HEK293 (cell line): Measurements from ENCODE around the gene REM2.

Experiments used
- CTCF ChIA-PET: fragments of 350-600 bp; formaldehyde crosslinking; extraction: SDS; loops from one replicate; lab custom pipeline; 2021; ENCODE audit warnings: antibody characterized with exemption; lab: Yijun Ruan, JAX
- POLR2A ChIA-PET: fragments of 300-600 bp; formaldehyde crosslinking; extraction: SDS; loops from one replicate; lab custom pipeline; 2020; ENCODE audit warnings: antibody characterized with exemption, inconsistent platforms; lab: Yijun Ruan, JAX
- H3K27ac ChIP-seq: fragments of 200-500 bp; sonication (Bioruptor generic); 2 replicates; pipeline ENCODE4 v1.5.1; 2014; ENCODE audit warnings: low read depth, low read length, control low read depth, inconsistent platforms; ENCODE audit errors: extremely low read depth
- H3K36me3 ChIP-seq, 2 experiments: fragments of 200-500 bp in 1 of 2; sonication (Bioruptor generic) in 1 of 2; 1 replicate in 1 of 2; 2 replicates in 1 of 2; pipeline ENCODE4 v1.5.1; 2014 to 2017; ENCODE audit warnings: inconsistent platforms in 2 of 2, low read length in 2 of 2; ENCODE audit not compliant: control insufficient read depth in 2 of 2, insufficient read depth in 1 of 2
- H3K4me1 ChIP-seq: fragments of 200-500 bp; sonication (Bioruptor generic); 2 replicates; pipeline ENCODE4 v1.5.1; 2014; ENCODE audit warnings: mild to moderate bottlenecking, low read length, inconsistent platforms; ENCODE audit not compliant: control insufficient read depth, insufficient read depth
- H3K4me3 ChIP-seq: 2 replicates; pipeline ENCODE4 v1.5.1; 2011; ENCODE audit warnings: low read depth, mild to moderate bottlenecking, control low read depth, low read length, moderate library complexity
- H3K9me3 ChIP-seq: fragments of 200-500 bp; sonication (Bioruptor generic); 2 replicates; pipeline ENCODE4 v1.5.1; 2014; ENCODE audit warnings: low read depth, low read length, inconsistent platforms; ENCODE audit not compliant: control insufficient read depth, insufficient read depth
- KLF16 ChIP-seq: fragments of 450-650 bp; formaldehyde crosslinking; IDR thresholded peaks from 2 replicates; pipeline ENCODE4 v1.5.1; 2017; ENCODE audit warnings: missing biosample characterization, missing genetic modification characterization
- SCRT2 ChIP-seq: fragments of 450-650 bp; formaldehyde crosslinking; IDR thresholded peaks from 2 replicates; pipeline ENCODE4 v1.5.1; 2016; ENCODE audit warnings: missing biosample characterization, missing genetic modification characterization
- SETDB1 ChIP-seq: IDR thresholded peaks from one replicate; pipeline ENCODE4 v1.6.1; 2017; ENCODE audit warnings: mild to moderate bottlenecking, low read length, moderate library complexity, mixed read lengths; ENCODE audit not compliant: insufficient read length
- SP2 ChIP-seq: fragments of 450-650 bp; formaldehyde crosslinking; IDR thresholded peaks from 2 replicates; pipeline ENCODE4 v1.5.1; 2016; ENCODE audit warnings: missing biosample characterization, missing genetic modification characterization
- YY1 ChIP-seq: fragments of 450-650 bp; formaldehyde crosslinking; IDR thresholded peaks from 2 replicates; pipeline ENCODE4 v1.5.1; 2018; ENCODE audit warnings: missing biosample characterization, missing genetic modification characterization
- ZBTB1 ChIP-seq: fragments of 450-650 bp; formaldehyde crosslinking; IDR thresholded peaks from 2 replicates; pipeline ENCODE4 v1.5.1; 2016; ENCODE audit warnings: missing biosample characterization, missing genetic modification characterization
- ZBTB21 ChIP-seq: fragments of 450-650 bp; formaldehyde crosslinking; IDR thresholded peaks from 2 replicates; pipeline ENCODE4 v1.5.1; 2017; ENCODE audit warnings: missing biosample characterization, missing genetic modification characterization
- ZNF133 ChIP-seq: fragments of 450-650 bp; formaldehyde crosslinking; IDR thresholded peaks from 2 replicates; pipeline ENCODE4 v1.5.1; 2016; ENCODE audit warnings: missing biosample characterization, missing genetic modification characterization
- ZNF138 ChIP-seq: fragments of 450-650 bp; formaldehyde crosslinking; IDR thresholded peaks from 2 replicates; pipeline ENCODE4 v1.5.1; 2016; ENCODE audit warnings: missing biosample characterization, missing genetic modification characterization, borderline replicate concordance
- ZNF174 ChIP-seq: fragments of 450-650 bp; formaldehyde crosslinking; IDR thresholded peaks from 2 replicates; pipeline ENCODE4 v1.5.0; 2017; ENCODE audit warnings: missing biosample characterization, mild to moderate bottlenecking, missing genetic modification characterization
- ZNF23 ChIP-seq: fragments of 450-650 bp; formaldehyde crosslinking; IDR thresholded peaks from 2 replicates; pipeline ENCODE4 v1.5.1; 2016; ENCODE audit warnings: missing biosample characterization, missing genetic modification characterization, borderline replicate concordance
- ZNF292 ChIP-seq: fragments of 450-650 bp; formaldehyde crosslinking; IDR thresholded peaks from 2 replicates; pipeline ENCODE4 v1.5.1; 2016; ENCODE audit warnings: low read depth, missing biosample characterization, missing genetic modification characterization, borderline replicate concordance
- ZNF394 ChIP-seq: fragments of 450-650 bp; formaldehyde crosslinking; IDR thresholded peaks from 2 replicates; pipeline ENCODE4 v1.5.1; 2016; ENCODE audit warnings: missing biosample characterization, missing genetic modification characterization, mild to moderate bottlenecking, moderate library complexity, borderline replicate concordance
- ZNF571 ChIP-seq: fragments of 450-650 bp; formaldehyde crosslinking; IDR thresholded peaks from 2 replicates; pipeline ENCODE4 v1.5.0; 2017; ENCODE audit warnings: missing biosample characterization, missing genetic modification characterization
- ZNF610 ChIP-seq: fragments of 450-650 bp; formaldehyde crosslinking; IDR thresholded peaks from 2 replicates; pipeline ENCODE4 v1.5.1; 2016; ENCODE audit warnings: missing biosample characterization, missing genetic modification characterization, borderline replicate concordance
- ZNF621 ChIP-seq: fragments of 450-650 bp; formaldehyde crosslinking; IDR thresholded peaks from 2 replicates; pipeline ENCODE4 v1.5.1; 2017; ENCODE audit warnings: missing biosample characterization, missing genetic modification characterization
- ZNF664 ChIP-seq: fragments of 450-650 bp; formaldehyde crosslinking; IDR thresholded peaks from 2 replicates; pipeline ENCODE4 v1.5.1; 2016; ENCODE audit warnings: missing biosample characterization, missing genetic modification characterization
- ZNF768 ChIP-seq: fragments of 450-650 bp; formaldehyde crosslinking; IDR thresholded peaks from 2 replicates; pipeline ENCODE4 v1.5.1; 2018; ENCODE audit warnings: missing biosample characterization, mild to moderate bottlenecking, missing genetic modification characterization
- ZNF792 ChIP-seq: fragments of 450-650 bp; formaldehyde crosslinking; IDR thresholded peaks from 2 replicates; pipeline ENCODE4 v1.5.1; 2016; ENCODE audit warnings: missing biosample characterization, missing genetic modification characterization
- ZXDB ChIP-seq: fragments of 450-650 bp; formaldehyde crosslinking; IDR thresholded peaks from 2 replicates; pipeline ENCODE4 v1.5.1; 2016; ENCODE audit warnings: missing biosample characterization, missing genetic modification characterization
- TF ChIP-seq, protein P1 (sequence below): fragments of 450-650 bp; formaldehyde crosslinking; IDR thresholded peaks from 2 replicates; pipeline ENCODE4 v1.5.1; 2016; ENCODE audit warnings: missing biosample characterization, missing genetic modification characterization, borderline replicate concordance
- TF ChIP-seq, protein P2 (sequence below): fragments of 450-650 bp; formaldehyde crosslinking; IDR thresholded peaks from 2 replicates; pipeline ENCODE4 v1.5.1; 2017; ENCODE audit warnings: missing biosample characterization, missing genetic modification characterization
- TF ChIP-seq, protein P3 (sequence below): fragments of 450-650 bp; IDR thresholded peaks from 2 replicates; pipeline ENCODE4 v1.5.1; 2018; ENCODE audit warnings: missing biosample characterization, mild to moderate bottlenecking, missing genetic modification characterization
- TF ChIP-seq, protein P4 (sequence below): fragments of 450-650 bp; formaldehyde crosslinking; IDR thresholded peaks from 2 replicates; pipeline ENCODE4 v1.5.1; 2016; ENCODE audit warnings: missing biosample characterization, missing genetic modification characterization

REM2 gene

DNA sequence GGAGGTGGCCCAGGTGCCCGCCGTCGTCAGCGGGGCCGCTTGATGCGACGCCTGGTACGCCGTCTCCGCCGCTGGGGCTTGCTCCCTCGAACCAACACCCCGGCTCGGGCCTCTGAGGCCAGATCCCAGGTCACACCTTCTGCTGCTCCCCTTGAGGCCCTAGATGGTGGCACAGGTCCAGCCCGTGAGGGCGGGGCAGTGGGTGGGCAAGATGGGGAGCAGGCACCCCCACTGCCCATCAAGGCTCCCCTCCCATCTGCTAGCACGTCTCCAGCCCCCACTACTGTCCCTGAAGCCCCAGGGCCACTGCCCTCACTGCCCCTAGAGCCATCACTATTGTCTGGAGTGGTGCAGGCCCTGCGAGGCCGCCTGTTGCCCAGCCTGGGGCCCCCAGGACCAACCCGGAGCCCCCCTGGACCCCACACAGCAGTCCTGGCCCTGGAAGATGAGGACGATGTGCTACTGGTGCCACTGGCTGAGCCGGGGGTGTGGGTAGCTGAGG is 6.0 kb upstream of the REM2 start:
- POLR2A ChIA-PET = no interaction called here
- Histone ChIP-seq H3K36me3 (peaks cover 0 to 57% of the 10 kb centered on the region in 2 experiments; a peak in 2 of 3 replicates), H3K4me1 (peaks cover 3% of the 10 kb centered on the region; the same call in 1 of the 2 replicates), H3K4me3 (no peak overlapping the region), H3K9me3 (no peaks in the 10 kb centered on the region), H3K27ac (no peak overlapping the region)
- CTCF ChIA-PET = no interaction called here
- TF ChIP-seq SCRT2 (no peak), SETDB1 (no peak), ZNF768 (tag by site-specific recombination) (no peak), ZNF610 (tag by site-specific recombination) (no peak), ZXDB (no peak), ZNF571 (tag by site-specific recombination) (no peak), ZNF292 (tag by site-specific recombination) (no peak), ZNF133 (tag by site-specific recombination) (no peak), YY1 (no peak), ZNF792 (no peak), ZNF138 (no peak), SP2 (tag by site-specific recombination) (no peak), ZBTB1 (no peak)

DNA sequence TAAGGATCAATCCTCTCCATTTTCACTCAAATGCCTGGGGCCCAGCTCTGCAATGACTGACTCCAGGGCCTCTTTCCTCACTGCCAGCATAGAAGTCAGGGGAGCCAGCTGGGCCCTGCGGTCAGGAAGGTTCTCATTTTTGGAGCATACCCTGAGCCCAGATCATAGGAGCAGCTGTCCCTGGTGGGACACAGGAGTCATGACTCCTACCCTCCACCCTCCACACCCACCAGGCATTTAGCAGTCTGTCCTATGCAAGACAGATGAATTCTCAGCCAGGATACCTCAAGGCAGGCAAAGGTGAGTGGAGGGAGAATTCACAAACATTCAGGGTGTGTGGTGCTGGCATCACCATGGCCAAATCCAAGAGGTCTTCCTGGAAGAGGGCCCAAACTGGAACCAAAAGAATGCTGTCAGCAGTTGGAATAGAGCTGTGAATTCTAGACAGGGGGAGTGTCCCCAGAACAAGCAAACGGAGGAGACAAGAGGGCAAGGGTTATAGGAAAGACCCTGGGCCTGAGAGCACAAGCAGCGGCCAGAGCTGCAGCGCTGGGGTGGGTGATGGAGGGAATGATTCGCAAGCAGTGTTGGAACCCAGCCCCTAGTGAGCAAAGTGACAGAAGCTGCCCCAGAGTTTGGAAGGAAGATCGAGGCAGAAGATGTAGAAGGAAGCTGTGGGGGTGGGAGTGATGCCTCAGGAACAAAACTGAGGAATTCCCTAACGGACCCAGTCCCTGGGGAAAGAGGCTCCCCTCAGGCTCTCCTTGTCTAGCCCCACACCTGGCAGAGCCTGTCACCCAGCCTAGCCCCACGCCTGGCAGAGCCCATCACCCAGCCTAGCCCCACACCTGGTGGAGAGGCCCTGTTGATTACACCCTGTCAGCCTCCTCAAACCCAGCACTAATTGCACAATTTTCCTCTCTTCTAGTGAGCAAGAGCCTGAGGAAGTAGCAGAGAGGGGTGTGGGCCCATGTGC is 4.5 kb upstream of the REM2 start:
- H3K36me3 ChIP-seq = peaks cover 0 to 57% of the 10 kb centered on the region in 2 experiments; a peak in 2 of 3 replicates
- no peaks in the 10 kb centered on the region for H3K9me3 ChIP-seq
- H3K4me1 ChIP-seq = peaks cover 4% of the 10 kb centered on the region
- ChIA-PET POLR2A (interaction anchor here (1.3 kb wide), 1 partner anchor 21 kb away, joined by 3 read pairs; no protein-coding TSS in a partner anchor), CTCF (no interaction called here)
- no peak overlapping the region for H3K4me3 ChIP-seq
- no peak overlapping the region for H3K27ac ChIP-seq
- no peak for TF ChIP-seq ZNF394
- TF ChIP-seq KLF16 = no peak
- TF ChIP-seq ZNF664 = no peak
- TF ChIP-seq, protein P1, sequence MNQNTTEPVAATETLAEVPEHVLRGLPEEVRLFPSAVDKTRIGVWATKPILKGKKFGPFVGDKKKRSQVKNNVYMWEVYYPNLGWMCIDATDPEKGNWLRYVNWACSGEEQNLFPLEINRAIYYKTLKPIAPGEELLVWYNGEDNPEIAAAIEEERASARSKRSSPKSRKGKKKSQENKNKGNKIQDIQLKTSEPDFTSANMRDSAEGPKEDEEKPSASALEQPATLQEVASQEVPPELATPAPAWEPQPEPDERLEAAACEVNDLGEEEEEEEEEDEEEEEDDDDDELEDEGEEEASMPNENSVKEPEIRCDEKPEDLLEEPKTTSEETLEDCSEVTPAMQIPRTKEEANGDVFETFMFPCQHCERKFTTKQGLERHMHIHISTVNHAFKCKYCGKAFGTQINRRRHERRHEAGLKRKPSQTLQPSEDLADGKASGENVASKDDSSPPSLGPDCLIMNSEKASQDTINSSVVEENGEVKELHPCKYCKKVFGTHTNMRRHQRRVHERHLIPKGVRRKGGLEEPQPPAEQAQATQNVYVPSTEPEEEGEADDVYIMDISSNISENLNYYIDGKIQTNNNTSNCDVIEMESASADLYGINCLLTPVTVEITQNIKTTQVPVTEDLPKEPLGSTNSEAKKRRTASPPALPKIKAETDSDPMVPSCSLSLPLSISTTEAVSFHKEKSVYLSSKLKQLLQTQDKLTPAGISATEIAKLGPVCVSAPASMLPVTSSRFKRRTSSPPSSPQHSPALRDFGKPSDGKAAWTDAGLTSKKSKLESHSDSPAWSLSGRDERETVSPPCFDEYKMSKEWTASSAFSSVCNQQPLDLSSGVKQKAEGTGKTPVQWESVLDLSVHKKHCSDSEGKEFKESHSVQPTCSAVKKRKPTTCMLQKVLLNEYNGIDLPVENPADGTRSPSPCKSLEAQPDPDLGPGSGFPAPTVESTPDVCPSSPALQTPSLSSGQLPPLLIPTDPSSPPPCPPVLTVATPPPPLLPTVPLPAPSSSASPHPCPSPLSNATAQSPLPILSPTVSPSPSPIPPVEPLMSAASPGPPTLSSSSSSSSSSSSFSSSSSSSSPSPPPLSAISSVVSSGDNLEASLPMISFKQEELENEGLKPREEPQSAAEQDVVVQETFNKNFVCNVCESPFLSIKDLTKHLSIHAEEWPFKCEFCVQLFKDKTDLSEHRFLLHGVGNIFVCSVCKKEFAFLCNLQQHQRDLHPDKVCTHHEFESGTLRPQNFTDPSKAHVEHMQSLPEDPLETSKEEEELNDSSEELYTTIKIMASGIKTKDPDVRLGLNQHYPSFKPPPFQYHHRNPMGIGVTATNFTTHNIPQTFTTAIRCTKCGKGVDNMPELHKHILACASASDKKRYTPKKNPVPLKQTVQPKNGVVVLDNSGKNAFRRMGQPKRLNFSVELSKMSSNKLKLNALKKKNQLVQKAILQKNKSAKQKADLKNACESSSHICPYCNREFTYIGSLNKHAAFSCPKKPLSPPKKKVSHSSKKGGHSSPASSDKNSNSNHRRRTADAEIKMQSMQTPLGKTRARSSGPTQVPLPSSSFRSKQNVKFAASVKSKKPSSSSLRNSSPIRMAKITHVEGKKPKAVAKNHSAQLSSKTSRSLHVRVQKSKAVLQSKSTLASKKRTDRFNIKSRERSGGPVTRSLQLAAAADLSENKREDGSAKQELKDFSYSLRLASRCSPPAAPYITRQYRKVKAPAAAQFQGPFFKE (tag by site-specific recombination) = no peak
- TF ChIP-seq, protein P2, sequence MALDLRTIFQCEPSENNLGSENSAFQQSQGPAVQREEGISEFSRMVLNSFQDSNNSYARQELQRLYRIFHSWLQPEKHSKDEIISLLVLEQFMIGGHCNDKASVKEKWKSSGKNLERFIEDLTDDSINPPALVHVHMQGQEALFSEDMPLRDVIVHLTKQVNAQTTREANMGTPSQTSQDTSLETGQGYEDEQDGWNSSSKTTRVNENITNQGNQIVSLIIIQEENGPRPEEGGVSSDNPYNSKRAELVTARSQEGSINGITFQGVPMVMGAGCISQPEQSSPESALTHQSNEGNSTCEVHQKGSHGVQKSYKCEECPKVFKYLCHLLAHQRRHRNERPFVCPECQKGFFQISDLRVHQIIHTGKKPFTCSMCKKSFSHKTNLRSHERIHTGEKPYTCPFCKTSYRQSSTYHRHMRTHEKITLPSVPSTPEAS (tag by site-specific recombination) = no peak
- no peak for TF ChIP-seq ZNF174
- TF ChIP-seq, protein P3, sequence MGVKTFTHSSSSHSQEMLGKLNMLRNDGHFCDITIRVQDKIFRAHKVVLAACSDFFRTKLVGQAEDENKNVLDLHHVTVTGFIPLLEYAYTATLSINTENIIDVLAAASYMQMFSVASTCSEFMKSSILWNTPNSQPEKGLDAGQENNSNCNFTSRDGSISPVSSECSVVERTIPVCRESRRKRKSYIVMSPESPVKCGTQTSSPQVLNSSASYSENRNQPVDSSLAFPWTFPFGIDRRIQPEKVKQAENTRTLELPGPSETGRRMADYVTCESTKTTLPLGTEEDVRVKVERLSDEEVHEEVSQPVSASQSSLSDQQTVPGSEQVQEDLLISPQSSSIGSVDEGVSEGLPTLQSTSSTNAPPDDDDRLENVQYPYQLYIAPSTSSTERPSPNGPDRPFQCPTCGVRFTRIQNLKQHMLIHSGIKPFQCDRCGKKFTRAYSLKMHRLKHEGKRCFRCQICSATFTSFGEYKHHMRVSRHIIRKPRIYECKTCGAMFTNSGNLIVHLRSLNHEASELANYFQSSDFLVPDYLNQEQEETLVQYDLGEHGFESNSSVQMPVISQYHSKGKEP (tag by site-specific recombination) = no peak
- no peak for TF ChIP-seq ZNF621 (tag by site-specific recombination)
- TF ChIP-seq ZNF23 (tag by site-specific recombination) = no peak
- no peak for TF ChIP-seq ZBTB21 (tag by site-specific recombination)
- TF ChIP-seq, protein P4, sequence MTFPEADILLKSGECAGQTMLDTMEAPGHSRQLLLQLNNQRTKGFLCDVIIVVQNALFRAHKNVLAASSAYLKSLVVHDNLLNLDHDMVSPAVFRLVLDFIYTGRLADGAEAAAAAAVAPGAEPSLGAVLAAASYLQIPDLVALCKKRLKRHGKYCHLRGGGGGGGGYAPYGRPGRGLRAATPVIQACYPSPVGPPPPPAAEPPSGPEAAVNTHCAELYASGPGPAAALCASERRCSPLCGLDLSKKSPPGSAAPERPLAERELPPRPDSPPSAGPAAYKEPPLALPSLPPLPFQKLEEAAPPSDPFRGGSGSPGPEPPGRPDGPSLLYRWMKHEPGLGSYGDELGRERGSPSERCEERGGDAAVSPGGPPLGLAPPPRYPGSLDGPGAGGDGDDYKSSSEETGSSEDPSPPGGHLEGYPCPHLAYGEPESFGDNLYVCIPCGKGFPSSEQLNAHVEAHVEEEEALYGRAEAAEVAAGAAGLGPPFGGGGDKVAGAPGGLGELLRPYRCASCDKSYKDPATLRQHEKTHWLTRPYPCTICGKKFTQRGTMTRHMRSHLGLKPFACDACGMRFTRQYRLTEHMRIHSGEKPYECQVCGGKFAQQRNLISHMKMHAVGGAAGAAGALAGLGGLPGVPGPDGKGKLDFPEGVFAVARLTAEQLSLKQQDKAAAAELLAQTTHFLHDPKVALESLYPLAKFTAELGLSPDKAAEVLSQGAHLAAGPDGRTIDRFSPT = no peak
